Kidney capillary endothelial cell (primary cell): Measurements from ENCODE around the gene MAGEA6.

Experiments used
- DNase-seq: peaks from one replicate; pipeline ENCODE4 v3.0.0-alpha.2; 2018; ENCODE audit warnings: low spot score

Gene MAGEA6

DNA sequence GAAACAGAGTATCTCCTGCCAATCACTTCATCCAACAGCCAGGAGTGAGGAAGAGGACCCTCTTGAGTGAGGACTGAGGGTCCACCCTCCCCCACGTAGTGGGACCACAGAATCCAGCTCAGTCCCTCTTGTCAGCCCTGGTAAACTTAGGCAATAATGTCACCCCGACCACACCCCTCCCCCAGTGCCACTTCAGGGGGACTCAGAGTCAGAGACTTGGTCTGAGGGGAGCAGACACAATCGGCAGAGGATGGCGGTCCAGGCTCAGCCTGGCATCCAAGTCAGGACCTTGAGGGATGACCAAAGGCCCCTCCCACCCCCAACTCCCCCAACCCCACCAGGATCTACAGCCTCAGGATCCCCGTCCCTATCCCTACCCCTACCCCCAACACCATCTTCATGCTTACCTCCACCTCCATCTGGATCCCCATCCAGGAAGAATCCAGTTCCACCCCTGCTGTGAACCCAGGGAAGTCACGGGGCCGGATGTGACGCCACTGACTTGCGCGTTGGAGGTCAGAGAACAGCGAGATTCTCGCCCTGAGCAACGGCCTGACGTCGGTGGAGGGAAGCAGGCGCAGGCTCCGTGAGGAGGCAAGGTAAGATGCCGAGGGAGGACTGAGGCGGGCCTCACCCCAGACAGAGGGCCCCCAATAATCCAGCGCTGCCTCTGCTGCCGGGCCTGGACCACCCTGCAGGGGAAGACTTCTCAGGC, 36.1 kb downstream of the MAGEA6 start, which contains the start of the genes CSAG1 and MAGEA12:
TSS of gene CSAG1 (minus strand) at position 461 of the 715 bp plus-strand sequence. CDS start 1,261 bp downstream, outside the sequence.
TSS of gene MAGEA12 (plus strand) at position 497 of the 715 bp plus-strand sequence. CDS start 2,405 bp downstream, outside the sequence.
- no peak for DNase-seq

DNA sequence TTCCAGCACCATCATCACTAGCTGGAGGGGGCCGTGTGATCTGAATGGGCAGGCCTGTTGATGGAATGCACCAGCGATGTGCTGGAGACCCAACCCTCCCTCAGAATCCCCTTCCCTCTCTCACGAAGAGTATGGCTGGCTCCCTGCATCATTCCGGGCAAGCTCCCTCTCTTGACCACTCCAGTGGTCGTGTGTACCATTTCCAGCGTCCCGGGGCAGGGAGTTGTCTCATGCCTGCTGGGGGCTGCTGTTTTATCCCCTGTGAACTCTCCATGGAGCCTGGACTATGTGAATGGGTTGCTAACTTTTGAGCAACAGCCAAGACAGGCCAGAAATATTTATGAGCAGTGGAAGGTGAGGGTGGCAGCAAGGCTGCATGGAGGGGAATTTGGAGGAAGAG, 44.1 kb downstream of the MAGEA6 start:
- DNase-seq: no peak
